ENCODE results near the gene NFKBIL1.
A peak's percentile ranks its signal among the peaks of the same experiment; 100 is the strongest.
"Not testable (repeated sequence)": the region's sequence is repeated elsewhere in the genome, so short reads cannot be mapped to it uniquely, and the experiment has no call there.

The NFKBIL1 gene

GRCh38 chr6:31532644-31533454, 14.6 kb upstream of the NFKBIL1 start:
- DNase-seq: no peak
- in situ Hi-C loops (cut with MboI; ENCODE audit: low pct_unique_long_range_greater_than_20kb, low sequenced_read_pairs): no loop called here

- no peak for DNase-seq
- in situ Hi-C loops (cut with MboI; ENCODE audit: low pct_unique_long_range_greater_than_20kb, low sequenced_read_pairs): no loop called here
Measured at GRCh38 chr6:31533455-31533841, 14.0 kb upstream of the NFKBIL1 start.

DNA sequence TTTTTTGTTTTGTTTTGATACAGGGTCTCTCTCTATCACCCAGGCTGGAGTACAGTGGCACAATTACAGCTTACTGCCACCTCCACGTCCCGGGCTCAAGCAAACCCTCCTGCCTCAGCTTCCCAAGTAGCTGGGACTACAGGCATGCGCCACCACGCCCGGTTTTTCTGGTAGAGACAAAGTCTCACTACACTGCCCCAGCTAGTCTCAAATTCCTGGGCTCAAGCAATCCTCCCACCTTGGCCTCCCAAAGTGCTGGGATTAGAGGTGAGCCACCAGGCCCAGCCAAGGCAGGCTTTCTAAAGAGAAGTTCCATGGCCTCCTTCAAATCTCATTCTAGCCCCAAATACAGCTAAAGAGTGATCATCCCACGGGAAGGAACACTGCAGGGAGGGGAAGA, 13.4 kb upstream of the NFKBIL1 start:
- DNase-seq: no peak
- in situ Hi-C loops (cut with MboI; ENCODE audit: low pct_unique_long_range_greater_than_20kb, low sequenced_read_pairs): no loop called here

- in situ Hi-C loops (cut with MboI; ENCODE audit: low pct_unique_long_range_greater_than_20kb, low sequenced_read_pairs): no loop called here
- no peak for DNase-seq
Measured at GRCh38 chr6:31534521-31535040, 12.8 kb upstream of the NFKBIL1 start.

DNA sequence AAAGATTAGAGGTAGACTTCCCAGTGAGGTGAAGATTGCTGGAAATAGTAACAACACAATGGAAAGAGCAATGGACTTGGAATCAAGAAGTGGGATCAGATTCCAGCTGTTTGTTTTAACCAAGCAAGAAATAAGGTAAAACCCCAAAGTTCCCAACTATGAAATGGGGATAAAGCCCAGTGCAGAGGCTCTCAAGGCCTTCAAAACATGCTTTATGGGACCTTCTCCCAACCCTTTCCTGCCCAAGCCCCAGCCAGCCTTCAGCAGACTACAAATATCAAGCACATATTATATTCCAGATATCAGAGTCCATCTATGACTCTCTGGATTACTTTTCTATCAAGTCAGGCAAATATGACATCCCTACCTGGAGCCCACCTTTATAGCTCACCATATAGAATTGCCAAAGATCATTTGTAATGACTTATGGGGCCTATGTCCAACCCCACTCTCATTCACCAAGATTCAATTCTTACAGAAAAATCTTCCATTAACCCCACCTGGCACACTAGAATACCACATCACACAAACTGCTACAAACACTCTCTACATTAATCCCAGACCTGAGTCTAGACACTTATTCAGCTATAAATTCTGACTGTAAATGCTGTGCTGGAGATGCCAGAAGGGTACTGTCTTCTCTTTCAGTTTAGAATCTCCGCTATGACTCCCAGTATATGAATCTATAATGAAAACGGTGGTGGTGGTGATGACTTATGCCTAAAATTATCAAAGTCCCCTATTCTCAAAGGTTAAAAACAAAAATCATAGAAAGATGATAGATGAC, 11.7 kb upstream of the NFKBIL1 start:
- DNase-seq: no peak
- in situ Hi-C loops (cut with MboI; ENCODE audit: low pct_unique_long_range_greater_than_20kb, low sequenced_read_pairs): no loop called here

DNA sequence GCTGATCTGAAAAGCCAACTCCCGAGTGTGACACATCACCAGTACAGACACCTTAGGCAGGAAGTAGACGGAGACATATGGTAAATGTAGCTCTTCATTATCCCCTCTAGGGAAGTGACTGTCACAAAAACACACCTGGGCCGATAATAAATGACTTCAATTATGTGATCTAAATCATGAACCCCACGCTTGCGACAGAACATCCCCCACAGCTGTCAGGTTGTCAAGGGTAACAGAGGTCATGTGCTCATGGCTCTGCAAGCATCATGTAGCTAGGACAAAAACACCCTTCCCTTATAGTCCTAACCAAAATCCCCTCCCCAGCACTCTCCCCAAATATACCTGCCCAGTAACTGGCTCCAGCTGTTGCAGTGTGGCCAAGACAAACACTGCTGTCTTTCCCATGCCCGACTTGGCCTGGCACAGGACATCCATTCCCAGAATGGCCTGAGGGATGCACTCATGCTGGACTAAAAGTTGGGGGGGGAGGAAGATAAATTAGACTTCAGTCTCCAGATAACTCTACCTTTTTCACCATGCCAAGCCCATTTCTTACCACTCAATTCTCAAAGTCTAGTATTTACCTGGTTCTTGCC, 8.5 kb upstream of the NFKBIL1 start:
- DNase-seq: no peak
- in situ Hi-C loops (cut with MboI; ENCODE audit: low pct_unique_long_range_greater_than_20kb, low sequenced_read_pairs): no loop called here

DNA sequence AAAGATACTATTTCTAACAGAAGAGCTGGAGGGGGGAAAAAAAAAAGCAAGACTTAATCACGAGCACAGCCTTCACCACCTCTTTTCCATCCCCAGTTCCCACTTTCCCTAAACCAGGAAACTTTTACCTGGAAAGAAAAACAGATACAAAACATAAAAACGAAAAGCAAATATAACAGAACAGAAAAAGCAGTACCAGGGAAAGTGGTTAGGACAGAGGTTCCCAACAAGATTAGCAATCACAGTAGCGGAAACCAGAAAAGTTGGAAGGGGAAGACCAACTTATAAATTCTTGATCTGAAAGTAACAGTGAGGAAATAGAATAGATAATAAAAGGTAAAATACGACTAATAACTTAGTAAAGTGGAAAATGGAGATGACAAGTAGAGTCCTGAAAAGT, 6.8 kb upstream of the NFKBIL1 start:
- no peak for DNase-seq
- in situ Hi-C loops (cut with MboI; ENCODE audit: low pct_unique_long_range_greater_than_20kb, low sequenced_read_pairs): no loop called here

- in situ Hi-C loops (cut with MboI; ENCODE audit: low pct_unique_long_range_greater_than_20kb, low sequenced_read_pairs): no loop called here
- peak; percentile 75 for DNase-seq
Measured at GRCh38 chr6:31541059-31541657, 6.2 kb upstream of the NFKBIL1 start.

- in situ Hi-C loops (cut with MboI; ENCODE audit: low pct_unique_long_range_greater_than_20kb, low sequenced_read_pairs): no loop called here
- peak; percentile 98 for DNase-seq
Measured at GRCh38 chr6:31541658-31542521, 5.5 kb upstream of the NFKBIL1 start, which contains the start of gene DDX39B. TSS of gene DDX39B (minus strand) at chr6:31542003. CDS start at chr6:31540532, 1,471 bp downstream.

DNA sequence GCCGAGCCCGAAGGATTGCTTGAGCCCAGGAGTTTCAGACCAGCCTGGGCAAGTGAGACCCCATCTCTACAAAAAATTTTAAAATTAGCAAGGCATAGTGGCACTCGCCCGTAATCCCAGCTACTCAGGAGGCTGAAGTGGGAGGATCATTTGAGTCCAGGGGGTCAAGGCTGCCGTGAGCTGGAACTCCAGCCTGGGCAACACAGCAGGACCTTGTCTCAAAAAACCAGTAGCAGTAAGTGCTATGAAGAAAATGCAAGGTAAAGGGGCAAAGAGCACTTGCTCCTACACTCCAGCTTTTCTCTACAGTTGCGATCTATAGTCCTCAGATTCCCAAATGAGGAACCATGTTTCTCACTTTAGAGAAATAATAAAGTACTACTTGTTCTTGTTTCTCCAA, 3.8 kb upstream of the NFKBIL1 start:
- in situ Hi-C loops (cut with MboI; ENCODE audit: low pct_unique_long_range_greater_than_20kb, low sequenced_read_pairs): no loop called here

DNA sequence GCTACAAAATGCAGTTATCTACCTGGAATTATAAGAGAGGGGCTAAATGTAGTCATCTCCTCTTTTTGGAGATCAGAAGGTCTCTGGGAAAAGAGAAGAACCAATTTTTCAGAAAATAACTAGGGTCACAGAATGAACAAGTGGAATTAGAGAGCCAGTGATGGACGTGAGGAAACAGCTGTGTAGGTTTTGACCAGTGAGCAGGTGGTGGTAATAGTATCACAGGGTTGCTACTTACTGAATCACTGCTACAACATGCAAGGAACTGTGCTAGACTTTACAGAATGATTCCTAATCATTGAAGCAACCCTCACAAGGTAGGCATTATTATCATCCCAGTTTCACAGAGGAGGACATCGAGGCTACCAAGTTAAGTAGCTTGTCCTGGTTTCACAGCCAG, 2.7 kb upstream of the NFKBIL1 start:
- in situ Hi-C loops (cut with MboI; ENCODE audit: low pct_unique_long_range_greater_than_20kb, low sequenced_read_pairs): no loop called here
- no peak for DNase-seq

More for the DNA sequence above, 3.8 kb upstream of the NFKBIL1 start:
- DNase-seq: no peak

GRCh38 chr6:31545291-31545690, 2.1 kb upstream of the NFKBIL1 start:
- DNase-seq: no peak
- in situ Hi-C loops (cut with MboI; ENCODE audit: low pct_unique_long_range_greater_than_20kb, low sequenced_read_pairs): no loop called here

- DNase-seq: peak; percentile 96
- in situ Hi-C loops (cut with MboI; ENCODE audit: low pct_unique_long_range_greater_than_20kb, low sequenced_read_pairs): no loop called here
Measured at GRCh38 chr6:31546339-31546957, 960 bp upstream of the NFKBIL1 start, which contains the start of gene ATP6V1G2. TSS of gene ATP6V1G2 (minus strand) at chr6:31546608. CDS start at chr6:31546559, 49 bp downstream.

DNA sequence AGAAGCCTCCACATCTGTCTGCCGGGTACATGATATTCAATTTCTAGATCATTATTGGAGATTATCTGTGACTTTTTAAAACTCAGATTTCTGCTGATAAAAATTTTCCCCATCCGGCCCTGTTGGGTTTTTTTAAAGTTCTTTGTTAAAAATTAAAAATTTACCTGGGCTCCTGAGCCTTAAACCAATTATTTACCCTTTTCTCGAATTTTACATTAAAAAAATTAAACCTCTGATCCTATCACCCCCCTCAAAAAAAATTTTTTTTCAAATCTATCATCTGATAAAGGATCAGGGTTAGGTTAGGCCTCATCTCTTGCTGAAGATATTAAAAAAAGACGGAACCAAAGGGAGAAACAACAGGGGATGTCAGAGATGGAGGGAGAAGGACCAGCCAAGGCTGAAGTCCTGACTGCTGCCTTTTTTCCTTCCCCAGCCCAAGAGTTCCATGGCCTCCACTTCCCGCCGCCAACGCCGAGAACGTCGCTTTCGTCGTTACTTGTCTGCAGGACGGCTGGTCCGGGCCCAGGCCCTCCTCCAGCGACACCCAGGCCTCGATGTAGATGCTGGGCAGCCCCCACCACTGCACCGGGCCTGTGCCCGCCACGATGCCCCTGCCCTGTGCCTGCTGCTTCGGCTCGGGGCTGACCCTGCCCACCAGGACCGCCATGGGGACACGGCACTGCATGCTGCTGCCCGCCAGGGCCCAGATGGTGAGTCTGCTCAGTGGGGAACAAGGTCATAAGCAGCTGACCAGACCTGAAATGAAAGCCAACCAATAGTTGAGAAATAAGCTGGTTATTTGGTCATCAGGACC, 527 bp downstream of the NFKBIL1 start:
- in situ Hi-C loops (cut with MboI; ENCODE audit: low pct_unique_long_range_greater_than_20kb, low sequenced_read_pairs): no loop called here

DNA sequence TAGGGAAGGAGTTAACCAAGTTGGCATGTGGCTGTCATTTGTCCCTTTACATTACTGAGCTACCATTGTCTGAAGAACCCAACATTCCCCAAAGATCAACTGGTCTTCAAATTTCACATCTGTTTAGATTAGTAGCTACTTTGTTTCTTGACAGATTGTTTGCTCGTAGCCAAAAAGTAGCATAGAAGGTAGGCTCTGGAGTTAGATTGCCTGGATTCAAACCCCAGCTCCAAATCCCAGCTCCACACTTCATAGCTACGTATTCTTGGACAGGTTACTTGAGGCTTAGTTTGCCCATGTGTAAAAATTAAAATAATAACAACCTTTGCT, 1.1 kb downstream of the NFKBIL1 start:
- in situ Hi-C loops (cut with MboI; ENCODE audit: low pct_unique_long_range_greater_than_20kb, low sequenced_read_pairs): no loop called here

More for the DNA sequence above, 527 bp downstream of the NFKBIL1 start:
- no peak for DNase-seq

GRCh38 chr6:31551371-31551770, 4.0 kb downstream of the NFKBIL1 start:
- DNase-seq: peak; percentile 90

More for the DNA sequence above, 1.1 kb downstream of the NFKBIL1 start:
- DNase-seq: no peak

DNA sequence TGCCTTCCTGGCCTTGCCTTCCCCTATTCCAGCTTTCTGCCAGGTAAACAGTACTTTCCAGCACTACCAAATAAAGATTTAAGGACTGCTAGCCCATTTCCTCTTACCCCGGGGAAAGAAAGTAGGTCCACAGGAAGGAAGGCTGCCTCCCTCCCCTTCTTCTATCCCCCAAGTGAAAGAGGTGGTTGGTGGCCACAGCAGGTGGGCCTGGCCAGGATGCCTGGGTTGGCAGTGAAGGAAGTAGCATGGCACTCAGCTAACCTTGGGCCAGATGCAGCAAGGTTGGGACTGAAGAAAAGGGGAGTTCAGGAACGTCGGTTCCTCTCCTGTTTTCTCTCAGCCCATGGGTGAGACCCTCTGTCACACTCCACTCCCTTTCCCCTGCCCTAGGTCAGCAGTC, 8.9 kb downstream of the NFKBIL1 start:
- DNase-seq: no peak
- in situ Hi-C loops (cut with MboI; ENCODE audit: low pct_unique_long_range_greater_than_20kb, low sequenced_read_pairs): no loop called here

More at GRCh38 chr6:31551371-31551770, 4.0 kb downstream of the NFKBIL1 start:
- in situ Hi-C loops (cut with MboI; ENCODE audit: low pct_unique_long_range_greater_than_20kb, low sequenced_read_pairs): not testable (repeated sequence)
